ENCODE measurements around the gene P2RY8. TPM values are rescaled to one million over a fixed set of nuclear protein-coding genes. Genes with fewer than 3 reads are reported as not detected.

The P2RY8 gene
- total and polyA plus RNA-seq, 4 donors: 0.51 to 8.3 (median 4.4) TPM

DNA sequence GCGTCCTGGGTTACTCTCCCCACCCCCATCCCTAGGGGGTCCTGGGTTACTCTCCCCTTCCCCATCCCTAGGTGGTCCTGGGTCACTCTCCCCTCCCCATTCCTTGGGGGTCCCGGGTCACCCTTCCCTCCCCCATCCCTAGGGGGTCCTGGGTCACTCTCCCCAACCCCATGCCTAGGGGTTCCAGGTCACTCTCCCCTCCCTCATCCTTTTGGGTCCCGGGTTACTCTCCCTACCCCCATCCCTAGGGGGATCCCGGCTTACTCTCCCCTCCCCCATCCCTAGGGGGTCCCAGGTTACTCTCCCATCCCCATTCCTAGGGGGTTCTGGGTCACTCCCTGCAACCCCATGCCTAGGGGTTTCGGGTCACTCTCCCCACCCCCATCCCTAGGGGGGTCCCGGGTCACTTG is 85.7 kb downstream of the P2RY8 start:
- 88 to 94% methylated on average over 6 of the region's 6 CpGs for WGBS, 2 donors
- DNase-seq: no peak

DNA sequence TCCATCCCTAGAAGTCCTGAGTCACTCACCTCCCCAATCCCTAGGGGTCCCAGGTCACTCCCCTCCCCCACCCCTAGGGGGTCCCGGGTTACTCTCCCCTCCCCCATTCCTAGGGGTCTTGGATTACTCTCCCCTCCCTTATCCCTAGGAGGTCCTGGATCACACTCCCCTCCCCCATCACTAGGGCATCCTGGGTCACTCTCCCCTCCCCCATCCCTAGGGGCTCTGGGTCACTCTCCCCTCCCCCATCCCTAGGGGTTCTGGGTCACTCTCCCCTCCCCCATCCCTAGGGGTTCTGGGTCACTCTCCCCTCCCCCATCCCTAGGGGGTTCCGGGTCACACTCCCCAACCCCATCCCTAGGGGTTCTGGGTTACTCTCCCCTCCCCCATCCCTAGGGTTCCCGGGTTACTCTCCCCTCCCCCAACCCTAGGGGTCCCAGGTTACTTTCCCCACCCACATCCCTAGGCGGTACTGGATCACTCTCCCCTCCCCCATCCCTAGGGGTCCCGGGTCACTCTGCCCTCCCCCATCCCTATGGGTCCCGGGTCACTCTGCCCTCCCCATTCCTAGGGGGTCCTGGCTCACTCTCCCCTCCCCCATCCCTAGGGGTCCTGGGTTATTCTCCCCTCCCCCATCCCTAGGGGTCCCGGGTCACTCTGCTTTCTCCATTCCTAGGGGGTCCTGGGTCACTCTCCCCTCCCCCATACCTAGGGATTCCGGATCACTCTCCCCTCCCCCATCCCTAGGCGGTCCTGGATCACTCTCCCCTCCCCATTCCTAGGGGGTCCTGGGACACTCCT is 86.4 kb downstream of the P2RY8 start:
- TF ChIP-seq CTCF (IDR thresholded peaks at IDR 0.05; ENCODE audit: control extremely low read depth, extremely low read depth): no peak
- DNase-seq (no peak), ATAC-seq (ENCODE audit: insufficient read depth, low FRiP score) (no peak)
- peaks cover 0 to 6% (median 5%) of the 10 kb centered on the region in 4 donors for H3K9me3 ChIP-seq (ENCODE audit: control insufficient read depth in 4 of 4, insufficient read depth in 3 of 4, low read length in 3 of 4)
- no peaks in the 10 kb centered on the region for H3K27me3 ChIP-seq (ENCODE audit: control insufficient read depth in 3 of 3, insufficient read depth in 3 of 3, low read length in 2 of 3)
- H3K4me3 ChIP-seq: no peak overlapping the region
- H3K4me1 ChIP-seq (ENCODE audit: control insufficient read depth in 5 of 5, insufficient read depth in 5 of 5, low read length in 5 of 5): peaks cover 0 to 9% (median 0%) of the 10 kb centered on the region in 5 donors
- H3K9ac ChIP-seq (ENCODE audit: insufficient read depth in 1 of 2, low read length in 2 of 2): no peak overlapping the region
- 80 to 82% methylated on average over 8 to 9 of the region's 9 CpGs for WGBS, 2 donors
- H3K36me3 ChIP-seq (ENCODE audit: control insufficient read depth in 4 of 4, insufficient read depth in 4 of 4, low read length in 4 of 4): peaks cover 0 to 3% (median 0%) of the 10 kb centered on the region in 4 donors
- H3K27ac ChIP-seq (ENCODE audit: low read depth in 1 of 2, low read length in 1 of 2): no peak overlapping the region

More for the DNA sequence above, 85.7 kb downstream of the P2RY8 start:
- H3K4me3 ChIP-seq: no peak overlapping the region
- no peak for ATAC-seq (ENCODE audit: insufficient read depth, low FRiP score)
- no peak for TF ChIP-seq CTCF (IDR thresholded peaks at IDR 0.05; ENCODE audit: control extremely low read depth, extremely low read depth)
- H3K27ac ChIP-seq (ENCODE audit: low read depth in 1 of 2, low read length in 1 of 2): no peak overlapping the region
- peaks cover 0 to 6% (median 5%) of the 10 kb centered on the region in 4 donors for H3K9me3 ChIP-seq (ENCODE audit: control insufficient read depth in 4 of 4, insufficient read depth in 3 of 4, low read length in 3 of 4)
- H3K9ac ChIP-seq (ENCODE audit: insufficient read depth in 1 of 2, low read length in 2 of 2): no peak overlapping the region
- H3K4me1 ChIP-seq (ENCODE audit: control insufficient read depth in 5 of 5, insufficient read depth in 5 of 5, low read length in 5 of 5): peaks cover 0 to 9% (median 0%) of the 10 kb centered on the region in 5 donors
- H3K36me3 ChIP-seq (ENCODE audit: control insufficient read depth in 4 of 4, insufficient read depth in 4 of 4, low read length in 4 of 4): peaks cover 0 to 3% (median 0%) of the 10 kb centered on the region in 4 donors
- no peaks in the 10 kb centered on the region for H3K27me3 ChIP-seq (ENCODE audit: control insufficient read depth in 3 of 3, insufficient read depth in 3 of 3, low read length in 2 of 3)

DNA sequence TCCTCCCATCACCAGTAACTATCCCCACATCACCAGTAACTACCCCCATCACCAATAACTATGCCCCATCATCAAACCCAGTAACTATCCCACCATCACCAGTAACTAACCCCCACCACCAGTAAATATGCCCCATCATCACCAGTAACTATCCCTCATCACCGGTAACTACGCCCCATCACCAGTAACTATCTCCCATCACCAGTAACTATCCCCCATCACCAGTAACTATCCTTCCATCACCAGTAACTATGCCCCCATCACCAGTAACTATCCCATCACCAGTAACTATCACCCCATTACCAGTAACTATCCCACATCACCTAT is 87.2 kb downstream of the P2RY8 start:
- Histone ChIP-seq H3K4me3 (no peak overlapping the region), H3K27ac (ENCODE audit: low read depth in 1 of 2, low read length in 1 of 2) (no peak overlapping the region), H3K9ac (ENCODE audit: insufficient read depth in 1 of 2, low read length in 2 of 2) (no peak overlapping the region), H3K4me1 (ENCODE audit: control insufficient read depth in 5 of 5, insufficient read depth in 5 of 5, low read length in 5 of 5) (peaks cover 0 to 9% (median 0%) of the 10 kb centered on the region in 5 donors), H3K36me3 (ENCODE audit: control insufficient read depth in 4 of 4, insufficient read depth in 4 of 4, low read length in 4 of 4) (peaks cover 0 to 3% (median 0%) of the 10 kb centered on the region in 4 donors), H3K9me3 (ENCODE audit: control insufficient read depth in 4 of 4, insufficient read depth in 3 of 4, low read length in 3 of 4) (peaks cover 0 to 6% (median 5%) of the 10 kb centered on the region in 4 donors), H3K27me3 (ENCODE audit: control insufficient read depth in 3 of 3, insufficient read depth in 3 of 3, low read length in 2 of 3) (no peaks in the 10 kb centered on the region)
- TF ChIP-seq CTCF (IDR thresholded peaks at IDR 0.05; ENCODE audit: control extremely low read depth, extremely low read depth): no peak
- 99 to 100% methylated on average over 2 of the region's 2 CpGs for WGBS, 2 donors
- DNase-seq (no peak), ATAC-seq (ENCODE audit: insufficient read depth, low FRiP score) (no peak)
